Stimulated activated CD4-positive, alpha-beta T cell treated with anti-CD3 and anti-CD28 coated beads, Interleukin-1b, Interleukin-23, amount 100 ng/mL, for 4 hours (primary cell): ENCODE results near the gene PDLIM3.
"Not testable (repeated sequence)": the region's sequence is repeated elsewhere in the genome, so short reads cannot be mapped to it uniquely, and the experiment has no call there.

Source experiments
- DNase-seq, 2 donors: peaks; one replicate each; pipeline ENCODE4 v3.0.0-alpha.2; 2020; ENCODE audit warnings: low read depth in 2 of 2

Gene PDLIM3

GRCh38 chr4:185534866-185535611, at the start of gene PDLIM3:
TSS of gene PDLIM3 (minus strand) at chr4:185535507. CDS start at chr4:185535434, 73 bp downstream.
- DNase-seq = no peak

GRCh38 chr4:185583813-185584212, 48.5 kb upstream of the PDLIM3 start:
- no peak for DNase-seq

GRCh38 chr4:185582651-185583400, 47.5 kb upstream of the PDLIM3 start:
- DNase-seq = no peak

GRCh38 chr4:185580699-185581098, 45.4 kb upstream of the PDLIM3 start:
- DNase-seq = no peak

- DNase-seq = no peak
These were observed 43.0 kb upstream of the PDLIM3 start for GRCh38 chr4:185578284-185578683.

GRCh38 chr4:185576962-185577950, 41.9 kb upstream of the PDLIM3 start:
- no peak for DNase-seq

GRCh38 chr4:185576314-185576961, 41.1 kb upstream of the PDLIM3 start:
- no peak for DNase-seq

- no peak for DNase-seq
These were observed 38.4 kb upstream of the PDLIM3 start for GRCh38 chr4:185573651-185574199.

- no peak for DNase-seq
These were observed 35.4 kb upstream of the PDLIM3 start for GRCh38 chr4:185570727-185571126.

- no peak for DNase-seq
These were observed 32.4 kb upstream of the PDLIM3 start for GRCh38 chr4:185567381-185568376.

- DNase-seq = no peak
These were observed 31.7 kb upstream of the PDLIM3 start for GRCh38 chr4:185566972-185567371.

- no peak for DNase-seq
These were observed 31.1 kb upstream of the PDLIM3 start for GRCh38 chr4:185566425-185566824.

GRCh38 chr4:185565696-185566095, 30.4 kb upstream of the PDLIM3 start:
- no peak for DNase-seq

GRCh38 chr4:185564349-185564748, 29.0 kb upstream of the PDLIM3 start:
- DNase-seq = no peak

GRCh38 chr4:185562531-185562930, 27.2 kb upstream of the PDLIM3 start:
- no peak for DNase-seq

GRCh38 chr4:185560316-185560715, 25.0 kb upstream of the PDLIM3 start:
- no peak for DNase-seq

GRCh38 chr4:185559915-185560281, 24.6 kb upstream of the PDLIM3 start:
- no peak for DNase-seq

GRCh38 chr4:185559251-185559914, 24.1 kb upstream of the PDLIM3 start:
- not testable (repeated sequence) for DNase-seq

- DNase-seq = no peak
These were observed 19.2 kb upstream of the PDLIM3 start for GRCh38 chr4:185554365-185555126.
